T-helper 2 cell treated with Interferon-gamma antibody and Interleukin-4, amounts not matched to agents 100 ng/mL and 5 ng/mL, for 36 hours (primary cell): Measurements from ENCODE around the gene BEND7. TPM values are rescaled to one million over a fixed set of nuclear protein-coding genes. Genes with fewer than 3 reads are reported as not detected.

Experiments
- intact Hi-C: fragments of 100-400 bp; cut with micrococcal nuclease; formaldehyde crosslinking; loops from one replicate; pipeline ENCODE4 v1.15.1; 2023
- total RNA-seq: library from RNA; stranded (reverse); gene quantifications from 2 replicates; pipeline ENCODE4 v1.2.3, GENCODE V29; 2022

Gene BEND7
- total RNA-seq, 1 donor from 2014 or later, result not detected

GRCh38 chr10:13521026-13521425, 7.8 kb downstream of the BEND7 start:
- intact Hi-C loops, result no loop called here

GRCh38 chr10:13520194-13520593, 8.6 kb downstream of the BEND7 start:
- intact Hi-C loops, result no loop called here

- intact Hi-C loops, result no loop called here
These were observed 10.6 kb downstream of the BEND7 start for GRCh38 chr10:13518076-13518692.

- intact Hi-C loops, result no loop called here
These were observed 11.1 kb downstream of the BEND7 start for GRCh38 chr10:13517675-13518074.

GRCh38 chr10:13516176-13516575, 12.6 kb downstream of the BEND7 start:
- intact Hi-C loops, result no loop called here

GRCh38 chr10:13515467-13515866, 13.3 kb downstream of the BEND7 start:
- intact Hi-C loops, result no loop called here

GRCh38 chr10:13514296-13514695, 14.5 kb downstream of the BEND7 start:
- intact Hi-C loops, result no loop called here

GRCh38 chr10:13512564-13512963, 16.2 kb downstream of the BEND7 start:
- intact Hi-C loops, result no loop called here

- intact Hi-C loops, result no loop called here
These were observed 17.4 kb downstream of the BEND7 start for GRCh38 chr10:13511409-13511808.

GRCh38 chr10:13505052-13505680, 23.6 kb downstream of the BEND7 start:
- intact Hi-C loops, result no loop called here

- intact Hi-C loops, result no loop called here
These were observed 24.9 kb downstream of the BEND7 start for GRCh38 chr10:13503745-13504463.

GRCh38 chr10:13502380-13502779, 26.4 kb downstream of the BEND7 start:
- intact Hi-C loops, result no loop called here

- intact Hi-C loops, result no loop called here
These were observed 28.6 kb downstream of the BEND7 start for GRCh38 chr10:13500201-13500600.

- intact Hi-C loops, result no loop called here
These were observed 29.7 kb downstream of the BEND7 start for GRCh38 chr10:13499150-13499549.

GRCh38 chr10:13496931-13497330, 31.9 kb downstream of the BEND7 start:
- intact Hi-C loops, result no loop called here

GRCh38 chr10:13496164-13496563, 32.6 kb downstream of the BEND7 start:
- intact Hi-C loops, result no loop called here

- intact Hi-C loops, result no loop called here
These were observed 36.2 kb downstream of the BEND7 start for GRCh38 chr10:13492493-13493180.

- intact Hi-C loops, result no loop called here
These were observed 37.0 kb downstream of the BEND7 start for GRCh38 chr10:13491747-13492360.

GRCh38 chr10:13490503-13490902, 38.3 kb downstream of the BEND7 start:
- intact Hi-C loops, result no loop called here

- intact Hi-C loops, result no loop called here
These were observed 39.7 kb downstream of the BEND7 start for GRCh38 chr10:13489035-13489599.

GRCh38 chr10:13485623-13486022, 43.2 kb downstream of the BEND7 start:
- intact Hi-C loops, result no loop called here
